D341Med (cell line): ENCODE data around the gene C12orf42.
A peak's percentile ranks its signal among the peaks of the same experiment; 100 is the strongest.

ENCODE experiments used
- DNase-seq: peaks from one replicate; pipeline ENCODE4 v3.0.0; 2012; ENCODE audit warnings: low spot score

Gene C12orf42

GRCh38 chr12:103333676-103334075 is 162.1 kb downstream of the C12orf42 start:
- no peak for DNase-seq

GRCh38 chr12:103331643-103332042 is 164.1 kb downstream of the C12orf42 start:
- DNase-seq = no peak

- no peak for DNase-seq
These were observed 165.1 kb downstream of the C12orf42 start for GRCh38 chr12:103330672-103331071.

- no peak for DNase-seq
These were observed 168.1 kb downstream of the C12orf42 start for GRCh38 chr12:103327676-103328075.

- DNase-seq = peak; percentile 55
These were observed 169.6 kb downstream of the C12orf42 start for GRCh38 chr12:103326190-103326589.

- DNase-seq = no peak
These were observed 177.2 kb downstream of the C12orf42 start for GRCh38 chr12:103318566-103318965.

- DNase-seq = no peak
These were observed 178.5 kb downstream of the C12orf42 start for GRCh38 chr12:103317220-103317619.

GRCh38 chr12:103314786-103315185 is 181.0 kb downstream of the C12orf42 start:
- no peak for DNase-seq

- no peak for DNase-seq
These were observed 181.9 kb downstream of the C12orf42 start for GRCh38 chr12:103313894-103314293.

GRCh38 chr12:103312742-103313354 is 182.9 kb downstream of the C12orf42 start:
- no peak for DNase-seq

GRCh38 chr12:103310546-103311270 is 185.1 kb downstream of the C12orf42 start:
- DNase-seq = no peak

GRCh38 chr12:103308396-103308795 is 187.4 kb downstream of the C12orf42 start:
- no peak for DNase-seq

GRCh38 chr12:103303484-103303883 is 192.3 kb downstream of the C12orf42 start:
- no peak for DNase-seq

GRCh38 chr12:103301642-103302591 is 193.9 kb downstream of the C12orf42 start:
- peak; percentile 18 for DNase-seq

- DNase-seq = no peak
These were observed 207.8 kb downstream of the C12orf42 start for GRCh38 chr12:103288016-103288415.

- no peak for DNase-seq
These were observed 213.6 kb downstream of the C12orf42 start for GRCh38 chr12:103282124-103282523.

- DNase-seq = no peak
These were observed 216.3 kb downstream of the C12orf42 start for GRCh38 chr12:103279444-103279843.

- no peak for DNase-seq
These were observed 217.4 kb downstream of the C12orf42 start for GRCh38 chr12:103278329-103278728.

GRCh38 chr12:103273645-103274044 is 222.1 kb downstream of the C12orf42 start:
- no peak for DNase-seq

- DNase-seq = no peak
These were observed 222.8 kb downstream of the C12orf42 start for GRCh38 chr12:103272949-103273348.

- DNase-seq = no peak
These were observed 225.8 kb downstream of the C12orf42 start for GRCh38 chr12:103269946-103270345.

GRCh38 chr12:103268831-103269514 is 226.8 kb downstream of the C12orf42 start:
- no peak for DNase-seq
